Subcutaneous abdominal adipose tissue (tissue), 5 donors: Measurements from ENCODE around the gene SPTLC1.
"Not testable (repeated sequence)": the region's sequence is repeated elsewhere in the genome, so short reads cannot be mapped to it uniquely, and the experiment has no call there.

Source experiments
- H3K27ac ChIP-seq: one replicate; pipeline ENCODE4 v1.7.0; 2013; ENCODE audit warnings: low read depth, mild to moderate bottlenecking, inconsistent platforms, low read length, moderate library complexity
- H3K27me3 ChIP-seq, 5 donors: one replicate each; pipeline ENCODE4 v1.7.0; 2013; ENCODE audit warnings: low read length in 5 of 5, inconsistent platforms in 1 of 5; ENCODE audit not compliant: control insufficient read depth in 5 of 5, insufficient read depth in 4 of 5
- H3K36me3 ChIP-seq, 5 donors: one replicate each; pipeline ENCODE4 v1.7.0; 2013; ENCODE audit warnings: low read length in 5 of 5; ENCODE audit not compliant: control insufficient read depth in 5 of 5, insufficient read depth in 5 of 5
- H3K4me1 ChIP-seq, 5 donors: one replicate each; pipeline ENCODE4 v1.7.0; 2013; ENCODE audit warnings: low read length in 5 of 5, mild to moderate bottlenecking in 3 of 5, moderate library complexity in 1 of 5; ENCODE audit not compliant: control insufficient read depth in 5 of 5, insufficient read depth in 5 of 5
- H3K4me3 ChIP-seq, 5 donors: one replicate each; pipeline ENCODE4 v1.7.0; 2013; ENCODE audit warnings: low read length in 5 of 5, low read depth in 1 of 5
- H3K9ac ChIP-seq, 5 donors: one replicate each; pipeline ENCODE4 v1.7.0; 2013; ENCODE audit warnings: low read length in 5 of 5, mild to moderate bottlenecking in 4 of 5, moderate library complexity in 3 of 5
- H3K9me3 ChIP-seq, 5 donors: one replicate each; pipeline ENCODE4 v1.7.0; 2013; ENCODE audit warnings: low read length in 5 of 5; ENCODE audit not compliant: control insufficient read depth in 5 of 5
- donor health status: healthy.
- donor health status: healthy.
- donor health status: healthy.
- donor health status: healthy.
- donor health status: healthy.

SPTLC1 gene

DNA sequence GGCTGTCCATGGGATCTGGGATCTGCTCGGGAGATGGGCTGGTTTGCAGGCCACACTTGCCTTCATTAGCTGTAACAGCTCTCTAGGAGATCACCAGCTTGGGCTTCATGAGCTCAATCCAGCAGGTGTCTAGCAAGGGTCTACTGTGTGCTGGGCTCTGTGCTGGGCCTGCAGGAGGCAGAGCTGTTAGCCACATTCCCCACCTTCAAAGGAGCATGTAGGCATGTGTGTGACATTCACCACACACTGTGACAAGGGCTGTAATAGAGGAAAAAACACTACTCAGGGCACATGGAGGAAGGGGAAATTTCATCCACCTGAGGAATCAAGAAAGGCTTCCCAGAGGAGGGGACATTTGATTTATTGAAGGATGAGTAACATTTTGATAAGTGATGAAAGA lies 17.7 kb upstream of the SPTLC1 start:
- not testable (repeated sequence) for H3K9ac ChIP-seq, H3K4me3 ChIP-seq, H3K36me3 ChIP-seq, H3K9me3 ChIP-seq, H3K4me1 ChIP-seq, H3K27ac ChIP-seq
- H3K27me3 ChIP-seq: peaks cover 0 to 16% (median 8%) of the 10 kb centered on the region in 5 donors

DNA sequence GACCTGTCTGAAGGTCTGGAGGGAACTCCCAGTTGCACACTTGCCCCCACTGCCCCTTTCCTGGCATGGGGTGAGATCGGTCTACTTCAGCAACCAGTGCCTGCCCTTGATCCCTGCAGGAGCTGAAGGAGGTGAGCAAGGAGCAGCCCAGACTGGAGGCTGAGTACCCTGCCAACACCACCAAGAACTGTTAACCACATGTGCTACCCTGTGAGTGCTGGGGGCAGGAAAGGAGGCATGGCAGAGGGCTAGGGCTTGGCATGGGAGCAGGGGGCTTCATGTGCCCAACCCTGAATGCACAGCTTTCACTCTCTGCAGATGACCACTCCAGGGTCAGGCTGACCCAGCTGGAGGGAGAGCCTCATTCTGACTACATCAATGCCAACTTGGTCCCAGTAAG lies 17.3 kb upstream of the SPTLC1 start:
- peaks cover 0 to 11% (median 8%) of the 10 kb centered on the region in 5 donors for H3K27me3 ChIP-seq
- no peaks in the 10 kb centered on the region for H3K9me3 ChIP-seq
- H3K4me3 ChIP-seq: no peak overlapping the region
- no peaks in the 10 kb centered on the region for H3K36me3 ChIP-seq
- H3K4me1 ChIP-seq: peaks cover 0 to 8% (median 8%) of the 10 kb centered on the region in 5 donors
- H3K9ac ChIP-seq: no peak overlapping the region
- no peak overlapping the region for H3K27ac ChIP-seq

DNA sequence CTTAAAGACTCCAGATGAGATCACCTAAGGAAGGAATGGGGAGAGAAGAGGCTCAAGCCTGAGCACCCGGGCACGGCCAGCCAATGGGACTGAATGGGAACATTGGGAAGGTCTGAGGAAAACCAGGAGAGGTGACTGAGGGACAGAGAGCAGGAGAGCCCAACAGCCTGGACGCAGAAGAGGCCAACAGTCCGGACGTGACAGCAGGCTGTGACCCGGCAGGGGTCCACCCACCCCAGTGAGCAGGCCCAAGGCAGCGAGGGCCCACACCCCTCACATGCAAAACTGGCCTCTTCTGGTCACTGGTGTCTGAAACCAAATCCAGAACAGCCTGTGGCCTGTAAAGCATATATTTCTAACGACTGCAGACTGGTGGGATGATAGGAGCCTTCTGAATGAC lies 7.6 kb upstream of the SPTLC1 start:
- Histone ChIP-seq H3K4me1 (no peaks in the 10 kb centered on the region), H3K36me3 (no peaks in the 10 kb centered on the region), H3K27ac (no peak overlapping the region), H3K9ac (no peak overlapping the region), H3K27me3 (no peaks in the 10 kb centered on the region), H3K9me3 (no peaks in the 10 kb centered on the region), H3K4me3 (no peak overlapping the region)

DNA sequence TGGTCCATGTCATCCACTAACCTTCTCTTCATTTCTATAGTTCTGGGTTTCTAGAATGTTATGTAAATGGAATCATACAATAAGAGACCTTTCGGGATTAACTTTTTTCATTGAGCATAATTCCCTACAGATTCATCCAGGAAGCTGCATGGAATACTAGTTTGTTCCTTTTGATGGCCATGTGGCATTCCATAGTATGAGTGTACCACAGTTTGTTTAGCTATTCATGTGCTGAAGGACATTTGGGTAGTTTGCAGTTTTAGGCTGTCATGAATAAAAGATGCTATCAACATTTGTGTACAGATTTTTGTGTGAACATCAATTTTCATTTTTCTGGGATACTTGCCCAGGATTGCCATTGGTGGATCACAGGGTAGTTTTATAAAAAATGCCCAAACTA lies 6.8 kb upstream of the SPTLC1 start:
- no peak overlapping the region for H3K27ac ChIP-seq
- no peak overlapping the region for H3K4me3 ChIP-seq
- no peaks in the 10 kb centered on the region for H3K36me3 ChIP-seq
- no peaks in the 10 kb centered on the region for H3K27me3 ChIP-seq
- no peak overlapping the region for H3K9ac ChIP-seq
- H3K9me3 ChIP-seq: no peaks in the 10 kb centered on the region
- H3K4me1 ChIP-seq: no peaks in the 10 kb centered on the region

DNA sequence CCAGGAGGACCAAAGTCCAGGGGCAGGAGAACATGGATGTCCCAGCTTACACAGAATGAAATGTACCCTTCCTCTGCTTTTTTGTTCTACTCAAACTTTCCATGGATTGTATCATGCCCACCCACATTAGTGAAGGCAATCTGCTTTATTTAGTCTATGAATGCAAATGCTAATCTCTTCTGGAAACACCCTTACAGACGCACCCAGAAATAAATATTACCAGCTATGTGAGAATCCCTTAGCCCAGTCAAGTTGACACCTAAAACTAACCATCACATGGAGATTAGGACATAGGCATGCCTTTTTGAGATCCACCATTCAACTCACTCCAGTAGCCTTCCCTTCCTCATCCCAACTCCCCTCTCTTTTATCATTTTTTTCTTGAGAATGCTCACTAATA lies 6.1 kb upstream of the SPTLC1 start:
- H3K4me1 ChIP-seq: no peaks in the 10 kb centered on the region

DNA sequence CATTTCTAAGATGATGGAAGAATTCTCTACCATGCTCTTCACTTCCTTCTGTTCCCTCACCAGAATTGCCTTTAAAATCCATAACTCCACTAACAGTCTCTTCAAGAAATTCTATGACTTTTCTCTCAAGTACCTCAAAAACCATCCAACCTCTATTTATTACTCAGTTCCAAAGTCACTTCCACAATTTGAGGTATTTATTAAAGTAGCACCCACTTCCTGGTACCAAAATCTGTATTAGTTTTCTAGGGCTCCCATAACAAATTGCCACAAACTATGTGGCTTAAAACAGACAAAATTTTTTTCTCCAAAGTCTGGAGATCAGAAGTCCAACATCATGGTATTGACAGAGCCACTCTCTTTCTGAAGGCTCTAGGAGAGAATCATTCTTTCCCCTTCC lies 4.9 kb upstream of the SPTLC1 start:
- H3K9me3 ChIP-seq: no peaks in the 10 kb centered on the region
- no peak overlapping the region for H3K27ac ChIP-seq
- no peak overlapping the region for H3K9ac ChIP-seq
- no peaks in the 10 kb centered on the region for H3K36me3 ChIP-seq
- no peak overlapping the region for H3K4me3 ChIP-seq
- no peaks in the 10 kb centered on the region for H3K27me3 ChIP-seq
- H3K4me1 ChIP-seq: peaks cover 0 to 4% (median 4%) of the 10 kb centered on the region in 5 donors

More for the DNA sequence above, 6.1 kb upstream of the SPTLC1 start:
- Histone ChIP-seq H3K9me3 (no peaks in the 10 kb centered on the region), H3K27ac (no peak overlapping the region), H3K9ac (no peak overlapping the region), H3K27me3 (no peaks in the 10 kb centered on the region), H3K36me3 (no peaks in the 10 kb centered on the region), H3K4me3 (no peak overlapping the region)

DNA sequence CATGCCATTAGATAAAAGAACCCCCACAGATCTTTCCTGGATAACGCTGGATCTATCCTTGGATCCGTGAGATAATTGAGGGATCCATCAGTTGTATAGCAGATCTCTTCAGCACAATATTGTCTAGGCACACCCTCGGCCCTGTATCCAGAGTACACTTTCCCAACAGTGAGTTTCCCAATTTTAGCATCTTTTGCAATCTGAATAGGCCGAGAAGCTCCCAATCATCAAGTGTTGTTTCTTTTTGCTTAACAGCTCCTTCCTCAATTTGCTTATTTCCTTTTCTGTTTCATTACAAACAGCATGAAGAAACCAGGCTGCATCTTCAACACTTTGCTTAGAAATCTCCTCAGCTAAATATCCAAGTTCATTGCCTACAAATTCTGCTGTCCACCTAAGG lies 4.4 kb upstream of the SPTLC1 start:
- no peaks in the 10 kb centered on the region for H3K36me3 ChIP-seq
- no peaks in the 10 kb centered on the region for H3K27me3 ChIP-seq
- H3K9me3 ChIP-seq: no peaks in the 10 kb centered on the region
- H3K4me3 ChIP-seq: no peak overlapping the region
- H3K9ac ChIP-seq: no peak overlapping the region
- H3K27ac ChIP-seq: no peak overlapping the region
- peaks cover 0 to 7% (median 6%) of the 10 kb centered on the region in 5 donors for H3K4me1 ChIP-seq

DNA sequence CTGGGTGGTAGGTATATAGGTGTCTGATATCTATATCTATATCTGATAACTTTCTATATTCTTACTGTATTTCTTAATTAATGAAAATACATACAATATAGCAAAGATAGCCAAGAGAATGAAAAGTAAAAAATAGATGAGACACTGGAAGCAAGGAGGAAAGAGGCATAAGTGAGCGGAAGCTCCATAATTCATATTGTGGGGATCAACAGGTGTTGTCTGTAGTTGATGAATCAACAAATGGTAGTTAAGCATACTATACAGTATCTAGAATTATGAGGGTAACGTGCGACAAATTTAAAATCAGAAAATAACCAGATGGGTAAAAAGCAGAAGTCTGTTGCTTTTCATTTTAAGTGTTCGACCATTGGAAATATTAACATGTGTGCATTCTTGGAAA lies 7.1 kb downstream of the SPTLC1 start:
- Histone ChIP-seq H3K9me3 (no peaks in the 10 kb centered on the region), H3K4me3 (no peak overlapping the region), H3K9ac (no peak overlapping the region), H3K27ac (no peak overlapping the region), H3K4me1 (peaks cover 0 to under 1% (median 0%) of the 10 kb centered on the region in 5 donors), H3K27me3 (no peaks in the 10 kb centered on the region), H3K36me3 (peaks cover 10 to 50% (median 30%) of the 10 kb centered on the region in 5 donors)

DNA sequence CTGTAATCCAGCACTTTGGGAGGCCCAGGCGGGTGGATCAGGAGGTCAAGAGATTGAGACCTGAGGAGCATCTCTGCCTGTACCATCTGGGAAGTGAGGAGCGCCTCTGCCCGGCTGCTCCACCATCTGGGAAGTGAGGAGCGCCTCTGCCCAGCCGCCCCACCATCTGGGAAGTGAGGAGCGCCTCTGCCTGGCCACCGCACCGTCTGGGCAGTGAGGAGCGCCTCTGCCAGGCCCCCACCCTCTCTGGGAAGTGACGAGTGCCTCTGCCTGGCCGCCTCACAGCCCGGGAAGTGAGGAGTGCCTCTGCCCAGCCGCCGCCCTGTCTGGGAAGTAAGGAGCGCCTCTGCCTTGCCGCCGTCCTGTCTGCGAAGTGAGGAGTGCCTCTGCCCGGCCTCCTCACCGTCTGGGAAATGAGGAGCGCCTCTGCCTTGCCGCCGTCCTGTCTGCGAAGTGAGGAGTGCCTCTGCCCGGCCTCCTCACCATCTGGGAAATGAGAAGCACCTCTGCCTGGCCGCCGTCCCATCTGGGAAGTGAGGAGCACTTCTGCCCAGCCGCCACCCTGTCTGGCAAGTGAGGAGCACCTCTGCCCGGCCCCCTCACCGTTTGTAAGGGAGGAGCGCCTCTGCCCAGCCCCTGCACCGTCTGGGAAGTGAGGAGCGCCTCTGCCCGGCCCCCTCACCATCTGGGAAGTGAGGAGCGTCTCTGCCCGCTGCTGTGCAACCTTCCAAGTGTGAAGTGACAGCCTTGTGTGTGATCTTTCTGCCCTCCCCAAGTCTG lies 9.6 kb downstream of the SPTLC1 start:
- H3K9ac ChIP-seq, H3K27me3 ChIP-seq, H3K27ac ChIP-seq, H3K4me3 ChIP-seq, H3K4me1 ChIP-seq, H3K9me3 ChIP-seq: not testable (repeated sequence)
- peaks cover 0 to 35% (median 16%) of the 10 kb centered on the region in 5 donors for H3K36me3 ChIP-seq

DNA sequence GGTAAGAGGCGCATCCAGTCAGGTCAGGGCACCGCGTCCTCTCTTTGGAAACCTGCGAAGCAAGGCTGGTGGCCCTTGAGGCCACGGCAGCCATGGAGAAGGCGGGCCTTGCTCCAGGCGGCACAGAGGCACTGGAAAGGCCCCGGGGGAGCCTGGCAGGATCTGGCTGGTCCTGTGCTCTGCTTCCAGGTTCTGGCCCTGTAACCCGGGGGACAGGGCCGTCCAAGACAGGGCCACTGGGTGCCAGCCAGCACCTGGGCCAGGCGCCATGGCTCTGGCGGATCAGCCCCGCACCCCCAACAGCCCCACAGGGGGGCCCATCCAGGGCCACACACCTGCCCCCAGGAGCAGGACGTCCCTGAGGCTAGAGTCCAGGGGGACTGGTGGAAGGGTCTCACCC lies 11.6 kb downstream of the SPTLC1 start:
- not testable (repeated sequence) for H3K9me3 ChIP-seq, H3K27me3 ChIP-seq, H3K9ac ChIP-seq, H3K27ac ChIP-seq, H3K4me1 ChIP-seq, H3K4me3 ChIP-seq
- H3K36me3 ChIP-seq: peaks cover 2 to 28% (median 15%) of the 10 kb centered on the region in 5 donors
